ENCODE measurements around the gene EIF3I. TPM values are rescaled to one million over a fixed set of nuclear protein-coding genes. Genes with fewer than 3 reads are reported as not detected.

EIF3I gene
- total RNA-seq, 4 donors from 2014 or later, result 43.8 to 122 (median 114) TPM

- no peaks in the 10 kb centered on the region for H3K9me3 ChIP-seq
- DNase-seq, result no peak
- peaks cover 24% of the 10 kb centered on the region for H3K27me3 ChIP-seq
- H3K36me3 ChIP-seq, result no peaks in the 10 kb centered on the region
- no peak overlapping the region for H3K27ac ChIP-seq
- intact Hi-C loops (cut with DNase I; ENCODE audit: low total_unique reads) (no loop called here), in situ Hi-C loops (cut with MboI; ENCODE audit: low pct_ligation_motif_present in 1 of 4, low pct_unique_long_range_greater_than_20kb in 1 of 4, low sequenced_read_pairs in 3 of 4) (no loop called here)
- no peak overlapping the region for H3K4me3 ChIP-seq
- WGBS, 2 donors (ENCODE audit: low coverage in 1 of 2), result 88% methylated on average over 31 of the region's 31 CpGs; no CpG with 5 or more reads in 1 of the 2 donors
- H3K4me1 ChIP-seq, result peaks cover 0 to 7% (median 0%) of the 10 kb centered on the region in 4 donors
- TF ChIP-seq POLR2AphosphoS5 (IDR thresholded peaks at IDR 0.05) (no peak), CTCF (IDR thresholded peaks at IDR 0.05) (no peak), POLR2A (IDR thresholded peaks at IDR 0.05) (no peak), EP300 (IDR thresholded peaks at IDR 0.05; ENCODE audit: low read depth) (no peak)
Observed at GRCh38 chr1:32274646-32275340, 52.6 kb downstream of the EIF3I start.

GRCh38 chr1:32275424-32275823 is 53.2 kb downstream of the EIF3I start:
- no peaks in the 10 kb centered on the region for H3K36me3 ChIP-seq
- TF ChIP-seq POLR2A (IDR thresholded peaks at IDR 0.05), result no peak
- intact Hi-C loops (cut with DNase I; ENCODE audit: low total_unique reads) (no loop called here), in situ Hi-C loops (cut with MboI; ENCODE audit: low pct_ligation_motif_present in 1 of 4, low pct_unique_long_range_greater_than_20kb in 1 of 4, low sequenced_read_pairs in 3 of 4) (no loop called here)
- H3K27me3 ChIP-seq, result peaks cover 24% of the 10 kb centered on the region
- H3K9me3 ChIP-seq, result no peaks in the 10 kb centered on the region
- DNase-seq, result peak; percentile 29
- H3K4me3 ChIP-seq, result no peak overlapping the region
- 29% methylated on average over 41 of the region's 41 CpGs; no CpG with 5 or more reads in 1 of the 2 donors for WGBS, 2 donors (ENCODE audit: low coverage in 1 of 2)
- no peak overlapping the region for H3K27ac ChIP-seq
- H3K4me1 ChIP-seq, result peaks cover 0 to 7% (median 0%) of the 10 kb centered on the region in 4 donors

- in situ Hi-C loops (cut with MboI; ENCODE audit: low pct_ligation_motif_present in 1 of 4, low pct_unique_long_range_greater_than_20kb in 1 of 4, low sequenced_read_pairs in 3 of 4) (no loop called here), intact Hi-C loops (cut with DNase I; ENCODE audit: low total_unique reads) (no loop called here)
- Histone ChIP-seq H3K27me3 (peaks cover 24% of the 10 kb centered on the region), H3K4me3 (no peak overlapping the region), H3K9me3 (no peaks in the 10 kb centered on the region), H3K4me1 (peaks cover 0 to 7% (median 0%) of the 10 kb centered on the region in 4 donors), H3K36me3 (no peaks in the 10 kb centered on the region), H3K27ac (no peak overlapping the region)
- TF ChIP-seq EP300 (IDR thresholded peaks at IDR 0.05; ENCODE audit: low read depth), result no peak
- no peak for TF ChIP-seq POLR2A (IDR thresholded peaks at IDR 0.05)
- TF ChIP-seq POLR2AphosphoS5 (IDR thresholded peaks at IDR 0.05), result no peak
- TF ChIP-seq CTCF (IDR thresholded peaks at IDR 0.05), result no peak
- WGBS, 2 donors (ENCODE audit: low coverage in 1 of 2), result 87 to 93% methylated on average over 7 to 30 of the region's 30 CpGs
- no peak for DNase-seq
Observed at GRCh38 chr1:32276032-32276782, 54.0 kb downstream of the EIF3I start.

Small RNAs within 50 kb of the gene (small RNA-seq; reads per million reads assigned to genes)
- gene RF00017, result 0 reads per million in 4 donors

Other genes with a start within 250 kb of the EIF3I start
- 10 to 100 TPM; 49.3 to 83.4 (median 57.1) TPM for gene KHDRBS1, start 208.5 kb upstream of the EIF3I start, total RNA-seq
- 10 to 100 TPM in 1 of 4 donors, 1 to 10 TPM in 3; 2.6 to 35.8 (median 3.5) TPM for gene TMEM39B, start 149.5 kb upstream of the EIF3I start, total RNA-seq
- gene KPNA6, start 114.4 kb upstream of the EIF3I start, total RNA-seq, result 10 to 100 TPM; 20.5 to 30.5 (median 25.4) TPM
- 10 to 100 TPM; 16.5 to 37.3 (median 25.7) TPM for gene TXLNA, start 42.7 kb upstream of the EIF3I start, total RNA-seq
- gene CCDC28B, start 21.8 kb upstream of the EIF3I start, total RNA-seq, result 1 to 10 TPM in 3 of 4 donors, not detected in 1; 1.2 to 4.0 (median 2.7) TPM
- 1 to 10 TPM in 2 of 4 donors, under 1 TPM in 1, not detected in 1; 1.00 to 2.0 (median 1.9) TPM for gene IQCC, start 16.7 kb upstream of the EIF3I start, total RNA-seq
- not detected for gene DCDC2B, start 13.3 kb upstream of the EIF3I start, total RNA-seq
- gene TMEM234, start 54 bp upstream of the EIF3I start, total RNA-seq, result 100 to 1,000 TPM in 1 of 4 donors, 10 to 100 TPM in 3; 16.5 to 166 (median 22.7) TPM
- 1 to 10 TPM in 2 of 4 donors, not detected in 2; 1.1 to 1.5 TPM for gene FAM167B, start 24.8 kb downstream of the EIF3I start, total RNA-seq
- gene LCK, start 28.9 kb downstream of the EIF3I start, total RNA-seq, result 10 to 100 TPM in 1 of 4 donors, 1 to 10 TPM in 2, not detected in 1; 4.5 to 12.3 (median 8.7) TPM
- 100 to 1,000 TPM in 3 of 4 donors, 10 to 100 TPM in 1; 85.2 to 218 (median 174) TPM for gene HDAC1, start 69.7 kb downstream of the EIF3I start, total RNA-seq
- gene MARCKSL1, start 113.8 kb downstream of the EIF3I start, total RNA-seq, result 10 to 100 TPM; 40.0 to 62.8 (median 53.0) TPM
- gene FAM229A, start 140.1 kb downstream of the EIF3I start, total RNA-seq, result 10 to 100 TPM; 12.1 to 59.1 (median 21.1) TPM
- 1 to 10 TPM in 2 of 4 donors, not detected in 2; 1.3 to 1.4 TPM for gene TSSK3, start 140.1 kb downstream of the EIF3I start, total RNA-seq
- 100 to 1,000 TPM in 3 of 4 donors, 10 to 100 TPM in 1; 94.8 to 140 (median 117) TPM for gene BSDC1, start 172.0 kb downstream of the EIF3I start, total RNA-seq
- gene ZBTB8B, start 242.7 kb downstream of the EIF3I start, total RNA-seq, result under 1 TPM in 1 of 4 donors, not detected in 3; under 0.01 TPM